Left renal pelvis (tissue), 4 donors: ENCODE results near the gene MYRFL. TPM values are rescaled to one million over a fixed set of nuclear protein-coding genes. Genes with fewer than 3 reads are reported as not detected.
"Not testable (repeated sequence)": the region's sequence is repeated elsewhere in the genome, so short reads cannot be mapped to it uniquely, and the experiment has no call there.

Source experiments
- DNase-seq, 4 donors: peaks; one replicate each; pipeline ENCODE4 v3.0.0-alpha.2; 2013; ENCODE audit warnings: low read depth in 4 of 4, low spot score in 3 of 4
- polyA plus RNA-seq, 4 donors: library from polyadenylated mRNA; unstranded; fragments of 120-200 nt; gene quantifications; one replicate each; pipeline ENCODE4 v1.2.1, GENCODE V29; 2013; ENCODE audit not compliant: insufficient read length in 4 of 4

The MYRFL gene
- polyA plus RNA-seq = 1 to 10 TPM in 3 of 4 donors, under 1 TPM in 1; 0.23 to 2.1 (median 1.2) TPM

DNA sequence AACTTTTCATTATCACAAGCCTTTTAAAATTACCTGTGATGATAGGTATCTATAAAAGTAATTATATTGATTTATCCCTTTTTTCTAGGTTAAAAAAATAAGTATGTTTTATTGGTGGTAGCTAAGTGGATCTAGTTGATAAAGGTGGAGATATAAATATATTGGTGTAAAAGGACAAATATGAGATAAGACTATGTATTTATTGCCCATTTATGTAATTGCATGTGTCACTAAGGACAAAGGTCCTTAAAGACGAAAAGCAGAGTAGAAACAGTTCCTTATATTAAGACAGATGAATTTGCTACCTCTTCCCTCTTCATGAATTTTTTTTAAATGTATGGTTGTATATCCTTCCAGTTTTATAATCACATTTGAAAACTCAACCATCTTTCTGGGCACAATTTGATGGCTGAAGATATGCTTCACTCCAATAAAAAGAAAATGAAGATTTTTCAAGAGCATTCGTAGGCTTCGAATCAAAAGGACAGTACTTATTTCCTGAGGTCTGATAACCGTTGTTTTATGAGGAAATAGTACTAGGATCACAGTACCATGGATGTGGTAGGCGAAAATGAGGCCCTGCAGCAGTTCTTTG lies at the start of gene MYRFL:
Gene MYRFL, plus strand, starts transcription at position 262 of the 595 bp plus-strand sequence. Its CDS starts 291 bp downstream, at position 553.
- DNase-seq = no peak

DNA sequence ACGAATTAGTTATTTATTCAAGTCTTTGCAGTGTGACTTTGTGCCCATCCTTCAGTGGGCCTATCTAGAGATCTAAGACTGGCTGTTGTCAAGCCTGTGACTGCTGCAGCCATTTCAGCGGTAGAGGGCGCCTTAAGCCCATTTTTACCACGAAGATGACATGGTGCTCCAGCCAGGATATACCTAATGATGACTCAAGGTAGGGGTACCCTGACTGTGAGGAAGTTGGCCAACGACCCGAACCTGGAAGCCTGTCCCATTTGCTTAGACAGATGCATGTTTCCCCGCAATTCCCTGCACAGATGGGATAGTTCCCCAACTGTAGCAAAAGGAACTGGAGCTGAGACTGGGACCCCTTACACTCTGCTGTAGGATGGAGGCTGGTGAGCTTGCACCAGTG lies 45.1 kb upstream of the MYRFL start:
- no peak for DNase-seq

DNA sequence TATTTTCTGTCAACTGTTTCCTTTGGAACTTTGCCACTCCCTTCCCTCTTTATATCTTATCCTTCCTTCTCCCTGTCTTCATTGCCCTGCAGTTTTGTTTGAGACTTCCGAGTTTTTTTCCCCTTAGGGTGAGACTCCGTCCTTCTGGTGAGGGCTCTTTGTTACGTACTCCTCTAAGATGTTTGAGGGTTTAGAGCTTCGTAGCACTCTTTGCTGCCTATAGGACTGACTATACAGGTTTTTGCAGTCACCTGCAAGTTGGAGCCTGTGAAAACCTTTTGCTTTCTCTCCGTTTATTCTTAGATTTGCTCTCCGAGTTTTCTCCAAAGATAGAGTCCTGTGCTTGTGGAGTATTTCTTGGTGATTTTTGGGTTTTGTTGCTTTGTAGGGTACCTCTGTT lies 41.7 kb upstream of the MYRFL start:
- DNase-seq = no peak

DNA sequence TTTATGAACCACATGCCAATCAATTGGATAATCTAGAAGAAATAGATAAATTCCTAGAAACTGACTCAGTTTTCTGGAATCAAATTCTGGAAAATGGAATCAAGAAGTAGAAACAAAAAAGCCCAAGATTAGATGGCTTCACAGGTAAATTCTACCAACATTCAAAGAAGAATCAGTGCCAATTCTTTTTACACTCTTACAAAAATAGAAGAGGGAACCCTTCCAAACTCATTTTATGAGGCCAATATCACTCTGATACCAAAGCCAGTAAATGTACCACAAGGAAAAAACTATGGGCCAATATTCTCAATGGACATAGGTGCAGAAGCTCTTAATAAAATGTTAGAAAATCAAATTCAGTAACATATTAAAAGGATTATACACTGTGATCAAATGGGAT lies 35.7 kb upstream of the MYRFL start:
- DNase-seq = no peak

DNA sequence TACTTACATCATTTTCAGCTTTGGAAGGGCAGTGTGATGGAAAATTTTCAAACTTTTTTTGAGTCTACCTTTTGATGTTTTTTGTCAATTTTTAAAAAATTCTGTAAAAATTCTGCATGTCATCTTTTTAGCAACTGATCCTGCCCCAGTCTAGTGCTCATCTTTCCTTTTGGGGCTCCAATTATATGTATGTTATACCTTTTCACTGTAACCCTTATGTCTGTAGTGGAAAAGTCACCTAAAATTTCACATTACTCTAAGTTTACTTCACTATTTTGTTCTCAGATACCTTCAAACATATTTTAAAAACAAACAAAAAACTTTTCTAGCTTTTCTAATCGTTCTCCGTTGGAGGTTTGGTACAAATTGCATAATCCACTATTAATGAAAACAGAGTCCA lies 32.5 kb upstream of the MYRFL start:
- no peak for DNase-seq

DNA sequence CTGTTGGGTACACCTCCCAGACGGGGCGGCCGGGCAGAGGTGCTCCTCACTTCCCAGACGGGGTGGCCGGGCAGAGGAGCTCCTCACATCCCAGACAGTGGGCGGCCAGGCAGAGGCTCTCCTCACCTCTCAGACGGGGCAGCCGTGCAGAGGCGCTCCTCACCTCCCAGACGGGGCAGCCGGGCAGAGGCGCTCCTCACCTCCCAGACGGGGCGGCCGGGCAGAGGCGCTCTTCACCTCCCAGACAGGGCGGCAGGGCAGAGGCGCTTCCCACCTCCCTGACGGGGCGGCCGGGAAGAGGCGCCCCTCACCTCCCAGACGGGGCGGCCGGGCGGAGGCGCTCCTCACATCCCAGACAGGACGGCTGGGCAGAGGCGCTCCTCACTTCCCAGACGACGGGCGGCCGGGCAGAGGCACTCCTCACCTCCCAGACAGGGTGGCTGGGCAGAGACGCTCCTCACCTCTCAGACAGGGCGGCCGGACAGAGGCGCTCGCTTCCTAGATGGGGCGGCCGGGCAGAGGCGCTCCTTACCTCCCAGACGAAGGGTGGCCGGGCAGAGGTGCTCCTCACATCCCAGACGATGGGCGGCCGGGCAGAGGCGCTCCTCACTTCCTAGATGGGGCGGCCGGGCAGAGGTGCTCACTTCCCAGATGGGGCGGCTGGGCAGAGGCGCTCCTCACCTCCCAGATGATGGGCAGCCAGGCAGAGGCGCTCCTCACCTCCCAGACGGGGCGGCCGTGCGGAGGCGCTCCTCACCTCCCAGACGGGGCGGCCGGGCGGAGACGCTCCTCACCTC lies 17.7 kb upstream of the MYRFL start:
- DNase-seq = not testable (repeated sequence)

DNA sequence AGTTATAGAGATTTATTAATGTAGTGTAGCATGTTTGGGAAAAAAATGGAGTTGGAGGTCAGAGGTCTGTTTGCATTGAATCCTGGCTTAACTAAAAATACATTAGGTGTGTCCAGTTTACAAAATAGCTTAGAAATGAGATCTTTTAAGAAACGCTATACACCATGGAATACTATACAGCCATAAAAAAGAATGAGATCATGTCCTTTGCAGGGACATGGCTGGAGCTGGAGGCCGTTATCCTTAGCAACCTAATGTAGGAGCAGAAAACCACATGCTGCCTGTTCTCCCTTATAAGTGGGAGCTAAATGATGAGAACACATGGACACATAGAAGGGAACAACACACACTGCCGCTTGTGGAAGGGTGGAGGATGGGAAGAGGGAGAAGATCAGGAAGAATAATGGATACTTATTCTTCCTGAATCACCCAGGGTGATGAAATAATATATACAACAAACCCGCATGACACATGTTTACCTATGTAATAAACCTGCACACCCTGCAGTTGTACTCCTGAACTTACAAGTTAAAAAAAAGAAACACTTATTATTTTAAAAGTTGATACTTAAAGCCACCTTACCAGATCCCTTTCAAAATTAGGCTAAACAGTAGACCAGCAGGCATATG lies 14.0 kb upstream of the MYRFL start:
- DNase-seq = no peak

DNA sequence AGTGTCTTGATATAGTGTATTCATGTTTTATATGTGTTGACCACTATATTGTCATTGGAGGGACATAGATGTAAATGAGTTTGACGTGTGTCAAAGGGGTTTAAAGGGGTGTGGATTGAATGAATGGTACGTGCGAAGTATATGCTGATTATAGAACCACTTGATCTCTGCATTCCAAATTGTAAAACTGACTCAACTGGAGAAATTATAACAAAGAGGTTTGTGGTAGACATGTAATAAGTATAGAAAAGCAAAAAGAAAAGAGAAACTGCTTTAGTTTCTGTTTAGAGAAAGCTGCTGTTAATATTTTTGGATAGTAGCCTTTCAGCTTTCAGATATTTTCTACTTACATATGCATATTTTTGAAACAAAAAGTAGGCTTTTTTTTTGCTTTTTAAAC lies 8.9 kb upstream of the MYRFL start:
- DNase-seq = no peak

DNA sequence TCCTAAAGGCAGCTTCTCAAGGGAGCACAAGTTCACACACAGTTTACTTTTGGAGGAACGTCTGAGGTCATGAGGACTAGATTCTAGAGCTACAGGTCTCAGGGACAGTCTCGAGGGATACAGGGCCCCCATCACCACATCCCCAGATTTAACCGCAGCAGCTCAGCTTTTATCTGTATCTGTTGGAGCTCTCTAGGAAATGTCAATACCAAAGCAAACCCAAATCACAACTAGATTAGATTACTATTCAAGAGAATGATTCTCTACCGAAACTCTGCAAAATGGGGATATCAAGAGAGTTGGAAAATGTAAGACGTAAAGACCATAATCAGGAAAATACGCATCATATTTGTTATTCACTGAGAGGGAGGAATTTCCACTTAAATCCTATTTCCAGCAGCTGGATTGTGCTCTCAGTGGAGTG lies 4.0 kb upstream of the MYRFL start:
- no peak for DNase-seq

DNA sequence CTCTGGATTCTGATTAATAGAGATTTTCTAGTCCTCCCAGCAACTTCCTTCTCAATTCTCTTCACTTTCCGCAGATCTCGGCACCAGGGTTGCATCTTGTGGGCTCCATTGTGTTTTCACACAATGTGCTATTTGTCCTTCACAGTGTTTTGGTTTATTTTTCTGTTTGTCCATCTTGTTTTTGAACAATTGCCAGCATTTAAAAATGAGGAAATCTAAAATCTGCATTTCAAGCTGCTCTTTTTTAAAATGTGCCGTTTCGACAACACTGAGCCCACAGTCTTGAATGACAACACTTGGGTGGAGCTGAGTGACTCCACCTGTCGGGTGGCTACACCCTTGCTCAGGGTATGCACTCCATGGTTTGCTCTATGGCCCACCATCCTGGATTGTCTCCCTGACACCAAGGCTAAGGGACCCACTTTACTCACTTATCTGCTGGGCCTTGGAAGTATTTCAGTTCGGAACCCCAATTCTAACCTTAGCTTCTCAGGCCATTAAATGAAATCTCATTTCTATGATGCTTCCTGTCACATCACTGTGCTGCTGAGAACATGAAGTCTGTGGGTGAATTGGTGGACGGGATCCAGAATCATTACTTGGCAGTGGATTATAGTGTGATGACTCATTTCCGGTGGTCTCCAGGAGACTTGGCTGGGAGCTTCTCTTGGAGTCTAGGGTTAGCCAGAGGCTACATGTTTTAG lies 3.4 kb upstream of the MYRFL start:
- DNase-seq = no peak

DNA sequence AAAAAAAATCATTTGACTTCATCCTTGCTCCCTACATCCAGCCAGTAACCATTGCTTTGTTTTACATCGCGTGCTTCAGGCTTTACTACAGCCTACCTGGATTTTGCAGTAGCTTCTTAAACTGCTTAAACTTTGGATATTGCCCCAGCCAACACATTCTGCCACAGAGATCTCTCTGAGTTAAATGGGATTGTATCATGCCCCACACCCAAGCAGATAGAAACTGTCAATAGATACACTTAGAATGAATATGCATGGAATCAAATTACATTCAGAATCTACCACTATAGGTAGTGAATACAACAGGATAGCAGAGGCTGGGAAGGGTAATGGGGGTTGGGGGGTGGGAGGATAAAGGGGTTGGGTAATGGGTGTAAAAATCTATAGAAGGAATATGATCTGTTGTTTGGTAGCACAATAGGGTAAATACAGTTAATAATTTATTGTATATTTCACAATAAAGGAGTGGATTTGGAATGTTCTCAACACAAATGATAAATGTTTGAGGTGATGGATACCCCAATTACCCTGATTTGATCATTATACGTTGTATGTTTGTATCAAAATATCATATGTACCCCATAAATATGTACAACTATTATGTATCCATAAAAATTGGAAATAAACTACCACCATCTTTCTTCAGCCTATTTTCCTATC lies 2.7 kb upstream of the MYRFL start:
- no peak for DNase-seq

DNA sequence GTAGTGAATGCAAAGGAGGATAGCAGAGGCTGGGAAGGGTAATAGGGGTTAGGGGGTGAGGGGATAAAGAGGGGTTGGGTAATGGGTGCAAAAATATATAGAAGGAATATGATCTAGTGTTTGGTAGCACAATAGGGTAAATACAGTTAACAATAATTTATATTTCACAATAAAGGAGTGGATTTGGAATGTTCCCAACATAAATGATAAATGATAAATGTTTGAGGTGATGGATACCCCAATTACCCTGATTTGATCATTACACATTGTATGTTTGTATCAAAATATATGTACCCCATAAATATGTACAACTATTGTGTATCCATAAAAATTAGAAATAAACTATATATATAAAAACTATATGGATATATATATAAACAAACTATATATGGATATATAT lies 999 bp upstream of the MYRFL start:
- DNase-seq = no peak

DNA sequence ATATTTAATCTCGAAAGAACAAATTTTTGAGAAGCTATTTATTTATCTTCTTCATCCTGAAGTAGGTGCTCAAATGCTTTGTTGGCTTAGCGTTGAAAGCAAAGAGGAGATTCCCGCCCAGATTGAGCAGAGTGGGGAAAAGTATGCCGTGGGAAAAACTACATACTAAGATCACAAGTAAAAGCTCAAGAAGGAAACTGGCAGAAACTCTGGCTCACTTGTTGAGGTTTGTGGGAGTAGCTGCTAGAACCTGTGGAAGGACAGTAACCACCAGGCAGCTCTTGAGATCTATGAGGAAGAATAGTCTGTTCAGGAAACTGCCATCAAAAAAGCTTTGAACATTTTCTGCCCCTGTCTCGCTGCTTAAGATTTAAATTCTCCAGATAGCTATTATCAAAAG lies 3.9 kb downstream of the MYRFL start:
- no peak for DNase-seq

DNA sequence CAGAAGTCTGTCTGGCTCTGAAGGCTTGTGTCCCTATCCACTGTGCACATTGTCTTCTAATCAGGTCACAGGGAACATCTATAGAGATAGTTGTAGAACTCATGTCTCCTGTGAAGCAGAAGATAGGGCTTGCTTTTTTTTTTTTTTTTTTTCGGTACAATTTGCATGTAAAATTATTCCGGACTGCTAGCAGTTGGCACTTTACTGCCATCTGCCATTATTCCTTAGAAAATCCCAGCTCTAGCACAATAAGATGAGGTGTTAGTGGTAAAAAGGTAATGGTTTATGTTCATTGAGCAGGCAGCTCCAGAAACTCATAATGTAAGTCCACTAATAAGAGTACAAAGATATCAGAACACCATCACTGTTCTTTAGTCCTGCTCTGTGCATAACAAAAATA lies 8.7 kb downstream of the MYRFL start:
- DNase-seq = no peak

DNA sequence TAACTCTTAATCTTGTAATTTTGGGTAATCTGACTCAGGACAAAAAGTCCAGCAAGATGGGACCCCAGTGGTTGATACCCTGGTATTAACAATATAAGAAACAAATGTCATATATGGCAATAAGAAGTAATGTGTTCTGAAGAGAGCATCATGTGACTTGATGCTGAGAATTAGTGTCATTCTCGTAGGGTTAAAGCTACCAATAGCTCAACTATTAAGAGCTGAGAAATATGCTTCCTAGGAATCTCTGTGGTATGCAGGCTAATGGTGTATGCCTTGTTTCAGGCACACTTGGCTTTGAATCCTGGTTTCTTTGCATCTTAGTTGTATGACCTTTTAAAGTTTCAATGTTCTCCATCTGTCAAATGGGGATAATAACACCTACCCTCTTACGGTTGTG lies 9.1 kb downstream of the MYRFL start:
- DNase-seq = no peak

DNA sequence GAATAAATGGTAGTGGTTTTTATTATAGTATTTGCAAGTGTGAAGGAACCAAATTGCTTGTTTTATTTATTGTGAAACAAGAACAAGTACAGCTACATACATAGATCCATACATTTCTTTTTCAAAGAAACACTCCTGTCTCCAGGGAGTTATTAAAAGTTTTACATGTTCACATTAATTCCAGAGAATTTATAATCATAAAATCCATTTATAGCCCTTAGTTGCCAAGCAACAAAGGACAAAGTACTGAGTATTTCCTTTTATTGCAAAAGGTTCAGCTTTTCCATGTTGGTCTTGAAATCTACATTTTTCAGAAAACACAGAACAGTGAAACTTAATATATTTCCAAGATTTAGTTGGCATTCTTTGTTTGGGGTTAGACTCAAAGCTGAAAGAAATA lies 9.5 kb downstream of the MYRFL start:
- no peak for DNase-seq

DNA sequence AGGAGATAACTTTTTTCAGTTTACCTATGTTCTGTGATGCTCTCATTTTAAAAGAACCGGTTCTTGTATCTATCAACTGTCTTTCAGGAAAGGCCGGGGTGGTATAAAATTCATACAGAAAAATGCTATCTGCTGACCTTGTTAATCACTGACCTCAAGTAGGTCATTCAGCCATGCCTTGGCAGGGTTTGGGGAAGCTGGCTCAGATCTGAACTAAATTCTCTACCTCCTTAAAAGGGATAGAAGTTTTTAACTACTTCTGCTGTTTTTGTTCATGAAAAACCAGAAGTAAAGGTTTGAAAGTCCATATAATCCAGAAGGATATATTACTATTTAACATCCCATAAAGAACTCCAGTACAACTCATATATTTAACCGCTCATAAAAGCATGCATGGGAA lies 10.1 kb downstream of the MYRFL start:
- DNase-seq = no peak

DNA sequence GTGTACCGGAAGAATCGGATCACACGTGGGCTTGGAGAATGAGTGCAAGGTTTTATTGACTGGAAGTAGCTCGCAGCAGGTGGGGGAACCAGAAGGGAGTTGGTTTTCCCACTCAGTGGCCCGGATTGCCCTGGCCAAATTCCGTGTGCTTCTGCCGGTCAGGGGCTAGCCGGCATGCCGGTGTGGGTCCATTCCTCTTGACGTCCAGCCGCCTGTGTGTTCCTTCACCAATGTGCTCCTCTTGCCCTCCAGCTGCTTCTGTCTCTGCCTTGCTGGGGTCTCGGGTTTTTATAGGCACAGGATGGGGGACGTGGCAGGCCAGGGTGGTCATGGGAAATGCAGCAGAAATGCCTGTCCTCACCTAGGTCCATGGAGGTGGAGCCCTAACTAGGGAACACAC lies 11.0 kb downstream of the MYRFL start:
- no peak for DNase-seq

DNA sequence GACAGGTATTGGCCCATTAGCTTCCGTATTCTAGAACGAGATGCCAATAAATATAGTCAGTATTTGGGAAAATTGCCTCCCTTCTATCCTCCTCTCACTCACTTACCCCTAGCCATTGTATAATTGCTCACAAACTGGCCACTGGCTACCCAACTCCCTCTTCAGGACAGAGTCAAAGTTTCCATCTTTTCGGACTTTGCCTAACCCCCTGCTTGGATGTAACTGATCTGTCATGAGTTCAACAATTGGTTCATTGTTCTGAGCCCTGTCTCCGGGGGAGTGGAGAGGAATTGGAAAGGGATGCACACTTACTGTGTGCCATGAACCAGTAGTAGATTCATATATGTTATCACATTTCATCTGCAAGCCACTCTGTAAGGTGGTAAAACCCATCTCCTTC lies 12.2 kb downstream of the MYRFL start:
- no peak for DNase-seq

DNA sequence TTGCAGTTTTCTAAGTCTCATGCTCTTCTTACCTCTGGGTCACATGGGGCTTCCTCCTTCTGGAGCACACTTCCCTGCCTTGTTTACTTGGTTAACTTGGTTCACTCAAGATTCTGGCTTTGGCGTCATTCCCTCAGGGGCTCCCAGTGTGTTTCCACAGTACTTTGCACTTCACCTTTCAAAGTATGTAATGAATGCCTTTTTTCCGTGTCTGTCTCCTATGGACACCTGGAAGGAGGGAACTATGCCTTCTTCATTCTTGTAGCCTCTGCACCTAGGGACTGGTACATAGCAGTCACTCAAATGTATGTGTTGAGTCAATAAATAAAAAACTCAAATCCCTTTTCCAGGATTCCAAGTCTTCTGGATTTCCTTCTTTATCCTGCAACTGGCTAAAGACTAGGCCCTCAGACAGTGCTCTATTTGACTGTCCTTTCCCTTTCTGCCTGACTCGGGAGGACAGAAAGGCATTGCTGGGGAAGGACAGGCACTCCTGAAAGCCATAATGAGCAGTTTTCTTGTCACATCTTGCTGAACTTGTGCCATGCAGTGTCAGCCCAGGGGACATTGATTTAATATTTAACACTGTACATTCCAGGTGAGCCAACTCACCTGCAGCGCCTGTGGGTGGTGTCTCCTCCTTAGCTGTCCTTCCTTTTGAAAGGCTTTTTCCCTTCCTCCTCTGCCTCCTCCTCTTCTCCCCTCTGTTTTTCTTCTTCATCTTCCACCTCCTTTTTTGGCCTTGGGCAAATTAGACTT lies 12.8 kb downstream of the MYRFL start:
- DNase-seq = no peak
